ENCODE results near the gene RNASEL.

GRCh38 chr1:182575540-182576149 lies 13.4 kb downstream of the RNASEL start:
- no peak for TF ChIP-seq BRD4 (IDR thresholded peaks at IDR 0.05)
- TF ChIP-seq MXI1 (IDR thresholded peaks at IDR 0.05; ENCODE audit: low read depth, low read length): no peak
- no peak for TF ChIP-seq EP300 (IDR thresholded peaks at IDR 0.05; ENCODE audit: low read length)
- TF ChIP-seq RBM15 (IDR thresholded peaks at IDR 0.05; ENCODE audit: insufficient read depth, low read length): no peak
- TF ChIP-seq TFE3 (CRISPR knock-in tag; IDR thresholded peaks at IDR 0.05): no peak
- no peak for TF ChIP-seq PCBP2 (IDR thresholded peaks at IDR 0.05; ENCODE audit: low read depth, low read length, poor library complexity, severe bottlenecking)
- TF ChIP-seq POLR2A (conservative IDR thresholded peaks at IDR 0.05): no peak
- no peak for TF ChIP-seq MCM7 (IDR thresholded peaks at IDR 0.05)
- TF ChIP-seq GTF2F1 (IDR thresholded peaks at IDR 0.05; ENCODE audit: low read depth, low read length): no peak
- TF ChIP-seq GABPA (tag; conservative IDR thresholded peaks at IDR 0.05; ENCODE audit: low read depth): no peak
- TF ChIP-seq, protein P1, sequence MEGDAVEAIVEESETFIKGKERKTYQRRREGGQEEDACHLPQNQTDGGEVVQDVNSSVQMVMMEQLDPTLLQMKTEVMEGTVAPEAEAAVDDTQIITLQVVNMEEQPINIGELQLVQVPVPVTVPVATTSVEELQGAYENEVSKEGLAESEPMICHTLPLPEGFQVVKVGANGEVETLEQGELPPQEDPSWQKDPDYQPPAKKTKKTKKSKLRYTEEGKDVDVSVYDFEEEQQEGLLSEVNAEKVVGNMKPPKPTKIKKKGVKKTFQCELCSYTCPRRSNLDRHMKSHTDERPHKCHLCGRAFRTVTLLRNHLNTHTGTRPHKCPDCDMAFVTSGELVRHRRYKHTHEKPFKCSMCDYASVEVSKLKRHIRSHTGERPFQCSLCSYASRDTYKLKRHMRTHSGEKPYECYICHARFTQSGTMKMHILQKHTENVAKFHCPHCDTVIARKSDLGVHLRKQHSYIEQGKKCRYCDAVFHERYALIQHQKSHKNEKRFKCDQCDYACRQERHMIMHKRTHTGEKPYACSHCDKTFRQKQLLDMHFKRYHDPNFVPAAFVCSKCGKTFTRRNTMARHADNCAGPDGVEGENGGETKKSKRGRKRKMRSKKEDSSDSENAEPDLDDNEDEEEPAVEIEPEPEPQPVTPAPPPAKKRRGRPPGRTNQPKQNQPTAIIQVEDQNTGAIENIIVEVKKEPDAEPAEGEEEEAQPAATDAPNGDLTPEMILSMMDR (IDR thresholded peaks at IDR 0.05 in 2 of 3, conservative IDR thresholded peaks at IDR 0.05 in 1 of 3; ENCODE audit: insufficient read depth in 2 of 3, low read depth in 1 of 3, low read length in 3 of 3): no peak

All from K562 (cell line).